IMR-90 (cell line): ENCODE measurements around the gene EHF. TPM values are rescaled to one million over a fixed set of nuclear protein-coding genes. Genes with fewer than 3 reads are reported as not detected.

ENCODE experiments used
- ATAC-seq: fragments of 200-7000 bp; cut with Tn5 transposase; 2 replicates; pipeline ENCODE4 v1.9.1; 2020; ENCODE audit warnings: low read depth, mild to moderate bottlenecking, moderate library complexity
- BruUV-seq: library from RNA; stranded (reverse); fragments of 400-500 nt; replicated peaks from 2 replicates; lab custom pipeline; 2021; lab: Mats Ljungman, UMichigan
- CTCF ChIA-PET: fragments of 300-600 bp; formaldehyde crosslinking; extraction: SDS; loops from one replicate; lab custom pipeline; 2021; ENCODE audit warnings: antibody characterized with exemption; lab: Yijun Ruan, JAX
- POLR2A ChIA-PET: fragments of 300-600 bp; sonication (Branson Sonifier 250); formaldehyde crosslinking; loops from one replicate; lab custom pipeline; 2022; ENCODE audit warnings: antibody characterized with exemption; ENCODE audit not compliant: unreplicated experiment; lab: Charles Lee
- DNase-seq: peaks from one replicate; pipeline ENCODE4 v3.0.0; 2013
- H2AFZ ChIP-seq: replicated peaks from 2 replicates; pipeline ENCODE3; 2013; ENCODE audit warnings: low read length, mild to moderate bottlenecking; ENCODE audit not compliant: poor library complexity
- H2AK5ac ChIP-seq: 2 replicates; pipeline ENCODE4 v1.6.1; 2013; ENCODE audit warnings: low read depth, low read length, inconsistent platforms
- H2AK9ac ChIP-seq: replicated peaks from 2 replicates; pipeline ENCODE3; 2013; ENCODE audit warnings: mild to moderate bottlenecking, low read depth, low read length, moderate library complexity; ENCODE audit not compliant: poor library complexity
- H2BK120ac ChIP-seq: 2 replicates; pipeline ENCODE4 v1.6.1; 2013; ENCODE audit warnings: low read depth, low read length, inconsistent platforms
- H2BK15ac ChIP-seq: 3 replicates; pipeline ENCODE4 v1.6.1; 2013; ENCODE audit warnings: low read depth, low read length, inconsistent platforms
- H2BK20ac ChIP-seq: 2 replicates; pipeline ENCODE4 v1.6.1; 2013; ENCODE audit warnings: low read depth, mild to moderate bottlenecking, inconsistent platforms, low read length, moderate library complexity
- H2BK5ac ChIP-seq: 2 replicates; pipeline ENCODE4 v1.6.1; 2013; ENCODE audit warnings: mild to moderate bottlenecking, low read depth, low read length, inconsistent platforms; ENCODE audit not compliant: poor library complexity, severe bottlenecking
- H3K14ac ChIP-seq: replicated peaks from 2 replicates; pipeline ENCODE4 v1.6.1; 2013; ENCODE audit warnings: low read depth, low read length, inconsistent platforms
- H3K18ac ChIP-seq: 2 replicates; pipeline ENCODE4 v1.6.1; 2013; ENCODE audit warnings: low read depth, low read length, control low read depth
- H3K23ac ChIP-seq: 2 replicates; pipeline ENCODE4 v1.6.1; 2013; ENCODE audit warnings: low read depth, low read length, inconsistent platforms
- H3K27ac ChIP-seq: 2 replicates; pipeline ENCODE4 v1.5.1; 2013; ENCODE audit warnings: mild to moderate bottlenecking, control low read depth, low read length; ENCODE audit not compliant: insufficient read depth
- H3K27me3 ChIP-seq: 2 replicates; pipeline ENCODE4 v1.6.1; 2013; ENCODE audit warnings: low read length; ENCODE audit not compliant: control insufficient read depth, insufficient read depth
- H3K36me3 ChIP-seq: 2 replicates; pipeline ENCODE4 v1.6.1; 2013; ENCODE audit warnings: low read length, mixed read lengths; ENCODE audit not compliant: control insufficient read depth, insufficient read depth
- H3K4ac ChIP-seq: 2 replicates; pipeline ENCODE4 v1.6.1; 2013; ENCODE audit warnings: low read depth, low read length, inconsistent platforms
- H3K4me1 ChIP-seq: 2 replicates; pipeline ENCODE4 v1.6.1; 2013; ENCODE audit warnings: low read length, mixed read lengths; ENCODE audit not compliant: control insufficient read depth, insufficient read depth
- H3K4me2 ChIP-seq: 2 replicates; pipeline ENCODE4 v1.6.1; 2013; ENCODE audit warnings: low read depth, mild to moderate bottlenecking, control low read depth, low read length, moderate library complexity
- H3K4me3 ChIP-seq: 2 replicates; pipeline ENCODE4 v1.5.1; 2013; ENCODE audit warnings: low read depth, mild to moderate bottlenecking, control low read depth, low read length, moderate library complexity; ENCODE audit not compliant: insufficient read depth
- H3K56ac ChIP-seq: 2 replicates; pipeline ENCODE4 v1.6.1; 2013; ENCODE audit warnings: low read length, inconsistent platforms; ENCODE audit not compliant: insufficient read depth; ENCODE audit errors: extremely low read depth
- H3K79me1 ChIP-seq, 2 experiments: 2 replicates each; pipeline ENCODE4 v1.6.1; 2013; ENCODE audit warnings: low read length in 2 of 2, inconsistent platforms in 1 of 2, low read depth in 1 of 2
- H3K9ac ChIP-seq: 2 replicates; pipeline ENCODE4 v1.6.1; 2013; ENCODE audit warnings: low read depth, low read length, control low read depth
- H3K9me1 ChIP-seq: 2 replicates; pipeline ENCODE4 v1.6.1; 2013; ENCODE audit warnings: low read length, inconsistent platforms; ENCODE audit not compliant: insufficient read depth
- H3K9me3 ChIP-seq: 2 replicates; pipeline ENCODE4 v1.6.1; 2013; ENCODE audit warnings: low read length; ENCODE audit not compliant: control insufficient read depth, insufficient read depth
- H4K20me1 ChIP-seq: 2 replicates; pipeline ENCODE4 v1.6.1; 2013; ENCODE audit warnings: low read length, inconsistent platforms; ENCODE audit not compliant: insufficient read depth
- H4K5ac ChIP-seq: 2 replicates; pipeline ENCODE4 v1.6.1; 2013; ENCODE audit warnings: mild to moderate bottlenecking, low read depth, low read length, control low read depth
- H4K8ac ChIP-seq, 2 experiments: 2 replicates each; pipeline ENCODE4 v1.6.1; 2013; ENCODE audit warnings: low read depth in 2 of 2, low read length in 2 of 2, control low read depth in 1 of 2, inconsistent platforms in 1 of 2
- H4K91ac ChIP-seq: 2 replicates; pipeline ENCODE4 v1.6.1; 2013; ENCODE audit warnings: low read depth, low read length, inconsistent platforms; ENCODE audit not compliant: insufficient read depth
- MAFK ChIP-seq: IDR thresholded peaks from 2 replicates; pipeline ENCODE4 v1.6.1; 2012; ENCODE audit warnings: low read depth, low read length, improper control_type of control experiment
- MXI1 ChIP-seq: IDR thresholded peaks from 2 replicates; pipeline ENCODE4 v1.6.1; 2012; ENCODE audit warnings: low read depth, mild to moderate bottlenecking, low read length, moderate library complexity, borderline replicate concordance
- NFE2L2 ChIP-seq: fragments of 150-350 bp; IDR thresholded peaks from 2 replicates; pipeline ENCODE4 v1.6.1; 2016; ENCODE audit warnings: low read depth, mild to moderate bottlenecking, low read length
- RAD21 ChIP-seq: IDR thresholded peaks from 2 replicates; pipeline ENCODE4 v1.6.1; 2012; ENCODE audit warnings: low read length, improper control_type of control experiment
- RCOR1 ChIP-seq: IDR thresholded peaks from 2 replicates; pipeline ENCODE4 v1.6.1; 2012; ENCODE audit warnings: mild to moderate bottlenecking, low read length, improper control_type of control experiment; ENCODE audit not compliant: insufficient replicate concordance
- RFX5 ChIP-seq: IDR thresholded peaks from 2 replicates; pipeline ENCODE4 v1.8.0; 2012; ENCODE audit warnings: low read depth, mild to moderate bottlenecking, low read length, moderate library complexity
- SMC3 ChIP-seq: fragments of 150-350 bp; IDR thresholded peaks from 2 replicates; pipeline ENCODE4 v1.6.1; 2016; ENCODE audit warnings: low read depth, mild to moderate bottlenecking, antibody characterized with exemption, low read length, moderate library complexity
- WGBS, 2 experiments: methylation state at CpG; one replicate each; pipeline versions ENCODE4 v1.1.5 to v1.1.7; 2013; ENCODE audit warnings: missing lambda C conversion rate in 2 of 2; ENCODE audit not compliant: insufficient read length in 1 of 2; ENCODE audit errors: extremely low coverage in 2 of 2; 5-methylcytosine and 5-hydroxymethylcytosine counted together
- dilution Hi-C: fragments of 300-500 bp; cut with HindIII; formaldehyde crosslinking; loops from one replicate; pipeline ENCODE4 v1.14.3; 2018; ENCODE audit warnings: low sequenced_read_pairs; ENCODE audit not compliant: unreplicated experiment
- in situ Hi-C: fragments of 300-500 bp; cut with MboI; formaldehyde crosslinking; loops from 3 replicates; pipeline ENCODE4 v1.14.3; 2019; ENCODE audit warnings: low sequenced_read_pairs, inconsistent platforms, mixed read lengths
- intact Hi-C: fragments of 100-400 bp; cut with micrococcal nuclease; formaldehyde crosslinking; loops from 2 replicates; pipeline ENCODE4 v1.10.0; 2022
- polyA plus RNA-seq, 3 experiments: library from polyadenylated mRNA; depleted of rRNA; stranded (reverse); fragments of >200 nt; gene quantifications; 2 replicates each; pipeline ENCODE4 v1.2.3, GENCODE V29; 2012; ENCODE audit warnings: low replicate concordance in 1 of 3
- total RNA-seq: library from RNA; depleted of rRNA; stranded (reverse); fragments of >200 nt; gene quantifications from 2 replicates; pipeline ENCODE4 v1.2.3, GENCODE V29; 2012
- TF ChIP-seq, protein P1 (sequence below): fragments of 150-350 bp; IDR thresholded peaks from 2 replicates; pipeline ENCODE4 v1.6.1; 2016; ENCODE audit warnings: low read depth, mild to moderate bottlenecking, low read length, moderate library complexity, borderline replicate concordance

Gene EHF
- total and polyA plus RNA-seq, 2 of the 4 experiments (the other 2 are of a cell fraction): under 0.01 TPM; not detected in 1

GRCh38 chr11:34683396-34683795 is 62.5 kb downstream of the EHF start:
- ATAC-seq (no peak), DNase-seq (no peak)
- no peak overlapping the region for H4K5ac ChIP-seq
- H3K23ac ChIP-seq: no peak overlapping the region
- H3K14ac ChIP-seq: no peak overlapping the region
- no peaks in the 10 kb centered on the region for H3K27me3 ChIP-seq
- peaks cover 4% of the 10 kb centered on the region for H3K9me1 ChIP-seq
- no peaks in the 10 kb centered on the region for H4K20me1 ChIP-seq
- no TSS peak for BruUV-seq
- no peak overlapping the region for H2AFZ ChIP-seq
- H3K4me3 ChIP-seq: no peak overlapping the region
- ChIA-PET CTCF (no interaction called here), POLR2A (no interaction called here)
- H3K4ac ChIP-seq: no peak overlapping the region
- no peak overlapping the region for H2BK120ac ChIP-seq
- no CpG with 5 or more reads among the region's 1 CpG for WGBS, 2 experiments
- no peak overlapping the region for H3K18ac ChIP-seq
- H3K4me2 ChIP-seq: no peak overlapping the region
- H2AK5ac ChIP-seq: no peak overlapping the region
- H4K8ac ChIP-seq: no peak overlapping the region
- H4K91ac ChIP-seq: no peak overlapping the region
- peaks cover 6% of the 10 kb centered on the region; the same call in 1 of the 2 replicates for H3K4me1 ChIP-seq
- no peak overlapping the region for H3K9ac ChIP-seq
- H2BK15ac ChIP-seq: no peak overlapping the region
- H2AK9ac ChIP-seq: no peak overlapping the region
- no peak for TF ChIP-seq RAD21
- no peak for TF ChIP-seq RCOR1
- no peak for TF ChIP-seq SMC3
- TF ChIP-seq MAFK: no peak
- TF ChIP-seq NFE2L2: no peak
- no peak for TF ChIP-seq MXI1
- TF ChIP-seq, protein P1, sequence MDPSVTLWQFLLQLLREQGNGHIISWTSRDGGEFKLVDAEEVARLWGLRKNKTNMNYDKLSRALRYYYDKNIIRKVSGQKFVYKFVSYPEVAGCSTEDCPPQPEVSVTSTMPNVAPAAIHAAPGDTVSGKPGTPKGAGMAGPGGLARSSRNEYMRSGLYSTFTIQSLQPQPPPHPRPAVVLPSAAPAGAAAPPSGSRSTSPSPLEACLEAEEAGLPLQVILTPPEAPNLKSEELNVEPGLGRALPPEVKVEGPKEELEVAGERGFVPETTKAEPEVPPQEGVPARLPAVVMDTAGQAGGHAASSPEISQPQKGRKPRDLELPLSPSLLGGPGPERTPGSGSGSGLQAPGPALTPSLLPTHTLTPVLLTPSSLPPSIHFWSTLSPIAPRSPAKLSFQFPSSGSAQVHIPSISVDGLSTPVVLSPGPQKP: no peak
- no peak for TF ChIP-seq RFX5
- in situ Hi-C loops (no loop called here), intact Hi-C loops (no loop called here), dilution Hi-C loops (no loop called here)
- no peak overlapping the region for H2BK20ac ChIP-seq
- H3K36me3 ChIP-seq: no peaks in the 10 kb centered on the region
- no peaks in the 10 kb centered on the region for H3K9me3 ChIP-seq
- H2BK5ac ChIP-seq: no peak overlapping the region
- H3K27ac ChIP-seq: no peak overlapping the region
- no peak overlapping the region for H3K56ac ChIP-seq
- no peaks in the 10 kb centered on the region for H3K79me1 ChIP-seq
